ENCODE measurements around the gene AASS.

AASS gene

DNA sequence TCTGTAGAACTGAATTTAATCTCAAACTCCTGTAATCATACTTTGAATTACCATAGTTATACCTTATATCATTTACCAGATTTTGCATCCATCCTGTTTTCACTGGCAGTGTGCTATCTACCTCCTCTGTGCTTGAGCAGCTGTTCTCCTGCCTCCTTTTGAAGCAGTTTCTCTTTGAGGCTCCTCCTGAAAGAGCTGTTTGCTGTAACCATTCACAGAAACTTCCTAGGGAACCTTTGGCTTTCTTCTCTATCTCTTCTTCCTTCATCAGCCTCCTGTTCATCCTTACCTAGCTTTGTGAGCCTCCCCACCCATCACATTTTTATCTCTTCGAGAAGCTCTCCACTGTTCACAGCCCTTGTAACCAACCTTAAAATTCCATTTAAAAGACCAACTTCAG lies 108.2 kb downstream of the AASS start:
- no peak for DNase-seq

DNA sequence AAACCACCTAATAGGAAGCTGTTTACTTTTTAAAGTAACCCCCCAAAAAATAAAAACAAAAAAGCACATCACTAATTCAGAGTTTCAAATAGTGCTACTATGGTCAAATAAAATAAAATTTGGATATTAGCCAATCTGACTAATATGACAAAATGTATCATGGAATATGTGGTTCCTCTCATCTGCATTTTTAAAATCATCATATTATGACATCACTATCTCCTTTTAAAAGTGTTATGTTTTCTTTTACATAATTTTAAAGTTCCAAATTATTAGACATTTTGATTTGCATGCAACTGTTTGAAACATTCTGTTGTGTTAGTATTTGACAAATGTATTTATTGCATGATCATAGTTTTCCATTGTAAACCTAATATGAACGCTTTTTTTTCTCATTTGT lies 110.4 kb downstream of the AASS start:
- DNase-seq, result no peak

DNA sequence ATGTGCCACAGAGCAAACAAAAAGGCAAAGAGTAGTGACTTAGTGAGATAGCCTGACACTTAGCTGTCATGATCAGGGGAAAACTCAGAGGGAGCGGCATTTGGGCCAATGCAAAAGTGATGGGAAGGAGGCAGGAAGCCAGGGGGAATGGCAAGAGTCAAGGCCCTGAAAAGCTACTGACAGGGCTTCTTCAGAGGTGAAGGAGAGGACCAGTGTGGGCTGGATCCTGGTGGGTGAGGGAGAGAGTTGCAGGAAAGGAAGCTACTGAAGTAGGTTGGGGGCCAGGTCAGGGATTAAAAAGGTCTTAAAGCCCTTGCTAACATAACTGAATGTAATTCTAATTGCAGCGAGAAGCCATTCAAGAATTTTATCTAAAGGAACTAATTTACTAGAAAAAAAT lies 117.0 kb downstream of the AASS start:
- no peak for DNase-seq
